ENCODE data around the gene ACTG1. TPM values are rescaled to one million over a fixed set of nuclear protein-coding genes. Genes with fewer than 3 reads are reported as not detected.

The ACTG1 gene
- total and polyA plus RNA-seq, 9 of the 15 experiments (the other 6 are each of a cell fraction or from before 2014, with no cell fraction given) = 224 to 1,775 (median 568) TPM

DNA sequence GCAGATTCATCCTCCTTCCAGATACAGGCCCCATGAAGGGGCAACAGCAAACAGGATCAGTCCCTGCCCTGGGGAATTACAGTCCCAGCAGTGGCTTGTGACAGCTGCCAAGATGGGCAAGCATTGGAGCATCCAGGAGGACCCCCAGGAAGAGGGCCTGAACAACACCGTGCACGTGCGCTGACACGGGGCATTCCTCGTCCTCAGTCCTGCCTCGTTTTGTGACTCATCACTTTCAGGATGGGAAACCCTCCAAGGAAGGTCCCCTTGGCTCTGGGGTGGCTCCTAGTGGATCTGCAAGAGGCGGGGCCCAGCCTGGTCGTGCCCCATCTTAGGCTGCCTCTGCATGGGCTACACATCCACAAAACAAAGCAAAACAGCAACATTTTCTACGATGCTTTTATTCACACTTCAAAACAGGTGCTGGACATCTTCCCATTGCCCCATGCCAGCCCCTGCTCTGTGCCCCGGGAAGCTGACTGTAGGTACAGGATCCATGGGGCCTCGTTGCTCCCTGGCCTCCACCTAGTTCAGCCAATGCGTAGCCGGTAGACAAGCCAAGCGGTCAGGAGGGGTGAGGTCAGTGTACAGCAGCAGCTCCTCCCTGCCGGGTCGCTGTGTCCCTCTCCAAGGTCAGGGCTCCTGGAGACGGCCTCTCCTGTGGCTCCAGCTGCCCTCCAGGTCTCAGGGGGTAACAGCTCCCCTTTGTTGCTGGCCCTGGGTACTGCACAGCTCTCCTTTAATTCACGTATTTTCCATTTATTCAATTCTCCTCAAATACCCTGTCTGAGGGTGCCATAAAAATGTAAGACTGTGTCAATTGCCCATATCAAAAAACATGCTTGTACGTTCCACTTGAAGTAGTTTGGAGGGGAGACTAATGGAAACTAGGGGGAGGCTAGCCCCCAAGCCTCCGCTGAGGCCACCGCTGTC is 32.2 kb downstream of the ACTG1 start (continued):
- TF ChIP-seq, protein P1, sequence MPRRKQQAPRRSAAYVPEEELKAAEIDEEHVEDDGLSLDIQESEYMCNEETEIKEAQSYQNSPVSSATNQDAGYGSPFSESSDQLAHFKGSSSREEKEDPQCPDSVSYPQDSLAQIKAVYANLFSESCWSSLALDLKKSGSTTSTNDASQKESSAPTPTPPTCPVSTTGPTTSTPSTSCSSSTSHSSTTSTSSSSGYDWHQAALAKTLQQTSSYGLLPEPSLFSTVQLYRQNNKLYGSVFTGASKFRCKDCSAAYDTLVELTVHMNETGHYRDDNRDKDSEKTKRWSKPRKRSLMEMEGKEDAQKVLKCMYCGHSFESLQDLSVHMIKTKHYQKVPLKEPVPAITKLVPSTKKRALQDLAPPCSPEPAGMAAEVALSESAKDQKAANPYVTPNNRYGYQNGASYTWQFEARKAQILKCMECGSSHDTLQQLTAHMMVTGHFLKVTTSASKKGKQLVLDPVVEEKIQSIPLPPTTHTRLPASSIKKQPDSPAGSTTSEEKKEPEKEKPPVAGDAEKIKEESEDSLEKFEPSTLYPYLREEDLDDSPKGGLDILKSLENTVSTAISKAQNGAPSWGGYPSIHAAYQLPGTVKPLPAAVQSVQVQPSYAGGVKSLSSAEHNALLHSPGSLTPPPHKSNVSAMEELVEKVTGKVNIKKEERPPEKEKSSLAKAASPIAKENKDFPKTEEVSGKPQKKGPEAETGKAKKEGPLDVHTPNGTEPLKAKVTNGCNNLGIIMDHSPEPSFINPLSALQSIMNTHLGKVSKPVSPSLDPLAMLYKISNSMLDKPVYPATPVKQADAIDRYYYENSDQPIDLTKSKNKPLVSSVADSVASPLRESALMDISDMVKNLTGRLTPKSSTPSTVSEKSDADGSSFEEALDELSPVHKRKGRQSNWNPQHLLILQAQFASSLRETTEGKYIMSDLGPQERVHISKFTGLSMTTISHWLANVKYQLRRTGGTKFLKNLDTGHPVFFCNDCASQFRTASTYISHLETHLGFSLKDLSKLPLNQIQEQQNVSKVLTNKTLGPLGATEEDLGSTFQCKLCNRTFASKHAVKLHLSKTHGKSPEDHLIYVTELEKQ (CRISPR knock-in tag; IDR thresholded peaks at IDR 0.05) = no peak
- TF ChIP-seq ZBTB7A (IDR thresholded peaks at IDR 0.05; ENCODE audit: borderline replicate concordance, control insufficient read depth, low read depth, low read length) = peak; percentile 23; the same call in 1 of the 2 replicates
- TF ChIP-seq, protein P2, sequence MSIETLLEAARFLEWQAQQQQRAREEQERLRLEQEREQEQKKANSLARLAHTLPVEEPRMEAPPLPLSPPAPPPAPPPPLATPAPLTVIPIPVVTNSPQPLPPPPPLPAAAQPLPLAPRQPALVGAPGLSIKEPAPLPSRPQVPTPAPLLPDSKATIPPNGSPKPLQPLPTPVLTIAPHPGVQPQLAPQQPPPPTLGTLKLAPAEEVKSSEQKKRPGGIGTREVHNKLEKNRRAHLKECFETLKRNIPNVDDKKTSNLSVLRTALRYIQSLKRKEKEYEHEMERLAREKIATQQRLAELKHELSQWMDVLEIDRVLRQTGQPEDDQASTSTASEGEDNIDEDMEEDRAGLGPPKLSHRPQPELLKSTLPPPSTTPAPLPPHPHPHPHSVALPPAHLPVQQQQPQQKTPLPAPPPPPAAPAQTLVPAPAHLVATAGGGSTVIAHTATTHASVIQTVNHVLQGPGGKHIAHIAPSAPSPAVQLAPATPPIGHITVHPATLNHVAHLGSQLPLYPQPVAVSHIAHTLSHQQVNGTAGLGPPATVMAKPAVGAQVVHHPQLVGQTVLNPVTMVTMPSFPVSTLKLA (conservative IDR thresholded peaks at IDR 0.05) = peak; percentile 36 to 73; a peak in 2 of 4 replicates
- TF ChIP-seq ELF2 (CRISPR knock-in tag; IDR thresholded peaks at IDR 0.05) = no peak
- no peak for TF ChIP-seq FOXJ2 (tag; IDR thresholded peaks at IDR 0.05)
- no peak for TF ChIP-seq KHSRP (IDR thresholded peaks at IDR 0.05)
- no peak for TF ChIP-seq NBN (IDR thresholded peaks at IDR 0.05; ENCODE audit: low read depth)
- TF ChIP-seq, protein P3, sequence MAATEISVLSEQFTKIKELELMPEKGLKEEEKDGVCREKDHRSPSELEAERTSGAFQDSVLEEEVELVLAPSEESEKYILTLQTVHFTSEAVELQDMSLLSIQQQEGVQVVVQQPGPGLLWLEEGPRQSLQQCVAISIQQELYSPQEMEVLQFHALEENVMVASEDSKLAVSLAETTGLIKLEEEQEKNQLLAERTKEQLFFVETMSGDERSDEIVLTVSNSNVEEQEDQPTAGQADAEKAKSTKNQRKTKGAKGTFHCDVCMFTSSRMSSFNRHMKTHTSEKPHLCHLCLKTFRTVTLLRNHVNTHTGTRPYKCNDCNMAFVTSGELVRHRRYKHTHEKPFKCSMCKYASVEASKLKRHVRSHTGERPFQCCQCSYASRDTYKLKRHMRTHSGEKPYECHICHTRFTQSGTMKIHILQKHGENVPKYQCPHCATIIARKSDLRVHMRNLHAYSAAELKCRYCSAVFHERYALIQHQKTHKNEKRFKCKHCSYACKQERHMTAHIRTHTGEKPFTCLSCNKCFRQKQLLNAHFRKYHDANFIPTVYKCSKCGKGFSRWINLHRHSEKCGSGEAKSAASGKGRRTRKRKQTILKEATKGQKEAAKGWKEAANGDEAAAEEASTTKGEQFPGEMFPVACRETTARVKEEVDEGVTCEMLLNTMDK (IDR thresholded peaks at IDR 0.05; ENCODE audit: borderline replicate concordance, insufficient read depth, low read depth, low read length, poor library complexity, severe bottlenecking) = no peak
- no peak for TF ChIP-seq ERF (CRISPR knock-in tag; IDR thresholded peaks at IDR 0.05)
- no peak for TF ChIP-seq KAT7 (CRISPR knock-in tag; IDR thresholded peaks at IDR 0.05; ENCODE audit: borderline replicate concordance)
- TF ChIP-seq, protein P4, sequence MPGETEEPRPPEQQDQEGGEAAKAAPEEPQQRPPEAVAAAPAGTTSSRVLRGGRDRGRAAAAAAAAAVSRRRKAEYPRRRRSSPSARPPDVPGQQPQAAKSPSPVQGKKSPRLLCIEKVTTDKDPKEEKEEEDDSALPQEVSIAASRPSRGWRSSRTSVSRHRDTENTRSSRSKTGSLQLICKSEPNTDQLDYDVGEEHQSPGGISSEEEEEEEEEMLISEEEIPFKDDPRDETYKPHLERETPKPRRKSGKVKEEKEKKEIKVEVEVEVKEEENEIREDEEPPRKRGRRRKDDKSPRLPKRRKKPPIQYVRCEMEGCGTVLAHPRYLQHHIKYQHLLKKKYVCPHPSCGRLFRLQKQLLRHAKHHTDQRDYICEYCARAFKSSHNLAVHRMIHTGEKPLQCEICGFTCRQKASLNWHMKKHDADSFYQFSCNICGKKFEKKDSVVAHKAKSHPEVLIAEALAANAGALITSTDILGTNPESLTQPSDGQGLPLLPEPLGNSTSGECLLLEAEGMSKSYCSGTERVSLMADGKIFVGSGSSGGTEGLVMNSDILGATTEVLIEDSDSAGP (CRISPR knock-in tag; IDR thresholded peaks at IDR 0.05) = no peak
- TF ChIP-seq DIDO1 (tag; IDR thresholded peaks at IDR 0.05; ENCODE audit: low read depth) = no peak
- TF ChIP-seq, protein P5, sequence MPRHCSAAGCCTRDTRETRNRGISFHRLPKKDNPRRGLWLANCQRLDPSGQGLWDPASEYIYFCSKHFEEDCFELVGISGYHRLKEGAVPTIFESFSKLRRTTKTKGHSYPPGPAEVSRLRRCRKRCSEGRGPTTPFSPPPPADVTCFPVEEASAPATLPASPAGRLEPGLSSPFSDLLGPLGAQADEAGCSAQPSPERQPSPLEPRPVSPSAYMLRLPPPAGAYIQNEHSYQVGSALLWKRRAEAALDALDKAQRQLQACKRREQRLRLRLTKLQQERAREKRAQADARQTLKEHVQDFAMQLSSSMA (CRISPR knock-in tag; IDR thresholded peaks at IDR 0.05) = no peak
- TF ChIP-seq ZNF77 (CRISPR knock-in tag; IDR thresholded peaks at IDR 0.05) = no peak
- TF ChIP-seq, protein P6, sequence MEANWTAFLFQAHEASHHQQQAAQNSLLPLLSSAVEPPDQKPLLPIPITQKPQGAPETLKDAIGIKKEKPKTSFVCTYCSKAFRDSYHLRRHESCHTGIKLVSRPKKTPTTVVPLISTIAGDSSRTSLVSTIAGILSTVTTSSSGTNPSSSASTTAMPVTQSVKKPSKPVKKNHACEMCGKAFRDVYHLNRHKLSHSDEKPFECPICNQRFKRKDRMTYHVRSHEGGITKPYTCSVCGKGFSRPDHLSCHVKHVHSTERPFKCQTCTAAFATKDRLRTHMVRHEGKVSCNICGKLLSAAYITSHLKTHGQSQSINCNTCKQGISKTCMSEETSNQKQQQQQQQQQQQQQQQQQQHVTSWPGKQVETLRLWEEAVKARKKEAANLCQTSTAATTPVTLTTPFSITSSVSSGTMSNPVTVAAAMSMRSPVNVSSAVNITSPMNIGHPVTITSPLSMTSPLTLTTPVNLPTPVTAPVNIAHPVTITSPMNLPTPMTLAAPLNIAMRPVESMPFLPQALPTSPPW (CRISPR knock-in tag; IDR thresholded peaks at IDR 0.05) = no peak

All from K562 (cell line).